SIG-M5 treated with dmso at 0.1 percent for 504 hours (cell line): ENCODE measurements around the gene RSPH9.
"Not testable (repeated sequence)": the region's sequence is repeated elsewhere in the genome, so short reads cannot be mapped to it uniquely, and the experiment has no call there.

ENCODE experiments used
- DNase-seq: peaks from one replicate; lab custom pipeline; 2025; ENCODE audit not compliant: unreplicated experiment; lab: John Stamatoyannopoulos, UW

Gene RSPH9

DNA sequence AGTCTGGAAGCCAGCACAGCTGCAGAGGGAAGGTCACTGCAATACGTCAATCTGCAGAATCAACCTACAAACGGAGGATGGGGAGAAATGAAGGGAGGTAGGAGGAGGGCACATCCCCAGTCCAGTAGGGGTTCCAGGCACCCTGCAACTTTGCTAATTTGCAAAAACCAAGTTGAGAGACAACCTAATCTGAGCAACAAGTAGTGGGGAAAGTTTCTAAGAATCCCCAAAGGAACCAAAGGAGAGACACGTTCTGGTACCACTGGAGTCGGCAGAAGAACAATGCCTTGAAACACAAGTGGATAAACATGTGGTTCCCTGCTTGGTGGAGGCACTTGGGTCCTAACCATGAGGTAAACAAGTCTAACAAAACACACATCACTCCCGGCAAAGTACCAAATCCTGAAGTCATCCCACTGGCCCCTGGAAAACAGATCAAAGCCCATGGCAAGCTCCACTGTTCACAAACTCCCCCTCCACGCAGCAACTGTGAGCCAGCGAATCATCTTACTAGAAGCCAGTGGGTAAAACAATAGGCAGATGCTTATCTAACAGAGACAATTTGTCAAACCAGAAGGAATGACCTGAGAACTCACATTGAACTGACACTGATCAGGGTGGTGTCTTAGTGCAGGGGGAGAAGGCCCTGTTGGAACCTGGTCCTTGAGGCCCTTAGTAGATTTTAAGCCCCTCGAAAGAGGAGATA lies 38.0 kb downstream of the RSPH9 start:
- no peak for DNase-seq

DNA sequence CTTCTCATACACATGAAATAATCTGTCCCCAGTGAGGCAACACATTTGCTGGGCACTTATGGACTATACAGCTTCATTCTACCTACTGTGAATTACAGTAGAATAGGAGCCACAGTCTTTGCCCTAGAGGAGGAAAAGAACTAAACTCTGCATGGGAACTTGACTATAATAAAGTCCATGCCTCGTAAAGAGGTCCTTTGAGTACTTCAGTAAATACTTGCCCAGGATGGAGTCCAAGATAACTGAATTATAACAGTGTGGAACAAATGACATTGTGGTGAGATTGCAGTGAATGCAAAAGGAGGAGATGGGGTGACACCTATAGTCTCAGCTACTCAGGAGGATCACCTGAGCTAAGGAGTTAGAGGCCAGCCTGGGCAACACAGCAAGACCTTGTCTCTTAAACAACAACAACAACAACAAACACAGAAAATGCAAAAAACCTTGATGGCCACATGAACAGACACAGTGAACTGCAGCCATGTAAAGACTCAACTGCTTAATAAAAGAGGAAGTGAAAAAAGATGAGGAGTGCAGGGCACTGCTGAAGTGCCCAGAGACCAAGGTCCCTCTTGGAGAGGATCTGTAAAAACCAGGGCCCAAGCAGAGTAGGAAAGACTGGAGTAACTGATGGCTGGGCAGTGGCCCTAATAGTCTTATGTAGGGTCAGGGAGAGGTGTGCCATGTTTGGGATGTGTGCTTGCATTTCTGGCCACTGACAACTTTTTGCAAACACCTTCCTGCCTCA lies 39.0 kb downstream of the RSPH9 start:
- DNase-seq = peak; percentile 45

DNA sequence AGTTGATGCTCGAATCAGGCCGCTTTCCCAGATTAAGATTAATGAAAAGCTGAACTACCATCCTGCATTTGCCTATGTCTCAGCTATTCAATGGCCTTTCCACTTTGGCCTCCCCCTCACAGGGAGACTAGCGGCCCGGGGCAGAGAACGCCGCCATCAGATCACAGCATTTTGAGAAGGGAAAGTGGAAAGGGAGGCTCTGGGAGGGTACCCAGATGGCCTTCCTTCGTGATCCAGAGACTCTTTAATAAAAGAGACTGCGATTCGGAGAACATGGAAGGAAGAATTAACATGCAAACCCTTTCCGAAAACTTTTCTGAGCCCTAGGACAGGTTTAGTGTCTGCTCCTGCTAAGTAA lies 42.2 kb downstream of the RSPH9 start:
- DNase-seq = no peak

DNA sequence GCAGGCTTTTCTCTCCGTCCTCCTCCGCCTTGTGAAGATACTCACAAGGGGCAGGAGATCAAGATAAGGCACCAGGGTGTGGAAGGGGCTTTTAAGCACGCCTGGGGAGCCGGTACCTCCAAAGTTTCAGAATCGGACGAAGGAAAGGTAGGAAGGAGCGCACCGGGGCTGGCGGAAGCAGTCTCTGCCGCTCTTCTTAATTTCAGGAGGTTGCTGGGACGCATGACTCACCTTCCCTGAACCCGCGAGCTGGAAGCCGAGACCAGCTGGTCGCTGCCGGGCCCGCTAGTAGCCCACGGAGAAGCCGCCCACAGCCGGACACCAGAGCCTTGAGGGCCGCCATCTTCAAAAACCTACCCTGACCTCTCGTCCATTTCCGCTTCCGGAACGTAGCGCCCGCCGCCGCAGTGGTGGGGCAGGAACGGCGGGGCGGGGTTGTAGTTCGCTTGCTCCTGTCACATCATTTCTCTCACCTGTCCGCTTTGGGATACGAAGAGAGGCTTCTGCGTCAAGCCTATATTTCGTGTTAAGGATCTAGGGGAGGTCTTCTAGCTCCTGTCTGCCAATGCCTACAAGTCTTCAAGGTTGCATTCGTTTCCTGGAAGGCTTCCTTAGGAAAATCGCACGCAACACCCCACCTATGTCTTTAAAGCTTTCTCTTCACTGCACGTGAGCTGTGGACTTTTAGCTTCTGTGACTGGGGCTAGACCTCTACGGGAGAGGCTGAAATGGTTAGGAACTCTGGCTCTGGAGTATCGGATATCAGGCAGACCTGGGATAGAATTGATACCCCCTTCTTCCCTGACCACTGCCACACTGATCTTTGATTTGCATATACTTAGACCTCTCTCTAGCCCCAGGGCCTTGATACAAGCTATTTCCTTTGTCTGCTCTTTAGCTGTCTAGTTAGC lies 42.9 kb downstream of the RSPH9 start, which contains the start of gene MRPS18A:
TSS of gene MRPS18A (minus strand) at position 355 of the 911 bp plus-strand sequence. CDS start at position 343, 12 bp downstream.
- DNase-seq = peak; percentile 62

DNA sequence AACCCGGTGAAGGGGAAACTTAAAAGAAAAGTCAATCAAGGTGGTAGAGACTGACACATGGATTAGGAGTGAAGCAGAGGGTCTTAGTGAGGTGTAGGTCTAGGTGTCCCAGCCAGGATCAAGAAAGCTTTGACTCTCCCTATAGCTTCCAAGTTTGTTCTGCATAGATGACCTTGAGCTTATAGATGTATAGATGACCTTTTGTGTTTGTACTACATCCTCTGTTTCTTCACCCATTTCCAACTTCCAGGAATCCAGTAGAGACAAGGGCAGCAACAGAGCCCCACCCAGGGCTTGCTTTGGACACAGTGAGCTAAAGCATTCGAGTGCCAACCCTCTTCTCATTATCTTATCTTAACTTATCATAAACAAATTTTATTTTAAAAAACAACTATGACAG lies 44.6 kb downstream of the RSPH9 start:
- DNase-seq = no peak

DNA sequence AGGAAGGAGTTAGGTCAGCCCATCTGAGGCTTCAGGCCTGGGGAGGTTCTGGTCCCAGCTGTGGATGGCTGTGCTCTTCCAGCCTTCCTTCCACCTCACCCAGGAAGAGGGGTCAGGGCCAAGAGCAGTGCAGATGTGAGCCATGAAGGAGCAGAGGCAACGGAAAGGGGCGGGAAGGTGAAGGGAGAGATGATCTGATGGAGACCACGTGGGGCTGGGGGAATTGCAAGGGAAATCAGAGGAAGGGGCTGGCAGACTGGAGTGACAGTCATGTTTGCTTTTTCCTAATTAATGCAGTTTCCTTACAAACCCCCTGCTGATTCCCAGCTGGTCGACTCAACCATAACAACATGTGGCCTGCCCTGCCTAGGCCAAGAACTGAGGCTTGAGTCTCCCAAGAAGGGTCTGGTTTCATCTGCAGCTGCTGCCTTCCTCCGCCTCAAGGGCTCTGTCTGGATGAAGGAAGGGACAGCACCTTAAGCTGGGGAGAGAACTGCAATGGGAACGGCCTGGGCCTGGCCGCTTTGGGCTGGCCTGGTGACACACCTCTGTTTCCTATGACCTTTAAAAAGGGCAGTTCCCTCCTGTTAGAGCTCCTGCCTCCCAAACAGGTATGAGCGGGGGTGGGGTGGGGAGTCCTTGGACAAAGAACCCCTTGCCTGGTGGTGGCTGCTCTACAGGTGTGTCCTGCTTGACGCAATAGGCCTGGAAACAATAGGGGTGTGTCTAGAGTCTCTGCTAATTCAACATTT lies 50.6 kb downstream of the RSPH9 start:
- DNase-seq = no peak

DNA sequence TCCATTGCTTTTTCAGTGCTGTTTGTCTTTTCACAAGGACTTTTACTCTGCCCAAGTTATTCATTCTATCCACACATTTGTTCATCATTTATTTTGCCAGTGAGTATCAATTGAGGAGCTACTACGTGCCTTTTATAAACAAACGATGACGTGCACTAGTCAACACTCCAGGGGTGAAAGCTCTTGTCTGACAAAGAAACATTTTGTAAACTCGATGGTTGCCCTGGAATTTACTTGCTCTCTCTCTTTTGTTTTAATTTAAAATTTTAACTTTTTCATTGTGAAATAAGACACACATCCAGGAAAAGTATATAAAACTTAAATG lies 51.1 kb downstream of the RSPH9 start:
- no peak for DNase-seq

DNA sequence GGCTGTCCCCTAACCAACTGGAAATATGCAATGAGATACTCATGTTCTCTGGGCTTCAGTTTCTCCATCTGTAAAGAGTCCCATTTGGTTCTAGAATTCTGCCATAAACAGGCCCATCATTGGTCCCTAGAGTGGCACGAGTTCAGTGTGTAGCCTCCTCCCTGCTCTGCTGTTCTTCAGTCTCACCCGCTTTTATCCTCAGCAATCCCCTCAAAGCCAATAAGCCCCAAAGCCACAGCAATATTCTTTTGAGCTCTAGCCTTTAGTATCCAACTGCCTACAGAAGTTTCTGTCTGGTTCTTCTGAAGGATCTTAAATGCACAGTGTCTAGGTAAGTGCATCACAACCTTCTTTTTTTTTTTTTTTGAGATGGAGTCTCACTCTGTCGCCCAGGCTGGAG lies 52.6 kb downstream of the RSPH9 start:
- DNase-seq = no peak

DNA sequence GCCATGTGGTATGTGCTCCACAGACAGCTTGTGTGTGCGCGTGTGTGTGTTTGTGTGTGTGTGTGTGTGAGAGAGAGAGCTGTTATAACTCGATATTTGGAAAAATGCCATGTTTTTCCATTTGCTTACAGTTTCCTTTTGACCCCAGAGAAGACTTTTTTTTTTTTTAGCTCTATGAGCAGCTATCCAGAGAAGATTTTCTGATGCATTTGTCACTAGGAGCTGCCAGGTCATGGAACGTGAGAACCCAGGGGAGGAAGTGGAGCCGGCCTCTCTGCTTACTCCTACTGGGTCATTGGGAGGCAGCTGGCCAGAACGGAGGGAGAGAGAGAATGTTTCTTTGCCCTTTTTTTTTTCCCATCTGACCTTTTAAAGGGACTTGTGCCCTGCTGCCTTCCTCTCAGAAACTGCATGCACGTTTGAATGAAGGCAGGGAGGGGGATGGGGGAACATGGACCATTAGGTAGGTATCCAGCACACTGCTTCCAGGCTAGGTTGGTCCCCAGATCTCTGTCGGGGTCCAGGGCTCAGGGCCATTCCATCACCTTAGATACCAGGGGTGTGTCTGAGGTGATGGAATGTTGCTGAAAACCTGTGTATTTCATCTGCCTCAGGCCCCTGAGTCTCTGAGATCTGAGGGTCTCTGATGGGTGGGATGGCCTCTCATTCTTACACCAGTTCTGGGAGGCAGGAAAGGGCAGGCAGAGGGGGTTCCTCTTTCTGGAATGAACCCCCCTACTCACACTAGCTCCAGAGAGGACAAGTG lies 53.9 kb downstream of the RSPH9 start:
- DNase-seq = no peak

DNA sequence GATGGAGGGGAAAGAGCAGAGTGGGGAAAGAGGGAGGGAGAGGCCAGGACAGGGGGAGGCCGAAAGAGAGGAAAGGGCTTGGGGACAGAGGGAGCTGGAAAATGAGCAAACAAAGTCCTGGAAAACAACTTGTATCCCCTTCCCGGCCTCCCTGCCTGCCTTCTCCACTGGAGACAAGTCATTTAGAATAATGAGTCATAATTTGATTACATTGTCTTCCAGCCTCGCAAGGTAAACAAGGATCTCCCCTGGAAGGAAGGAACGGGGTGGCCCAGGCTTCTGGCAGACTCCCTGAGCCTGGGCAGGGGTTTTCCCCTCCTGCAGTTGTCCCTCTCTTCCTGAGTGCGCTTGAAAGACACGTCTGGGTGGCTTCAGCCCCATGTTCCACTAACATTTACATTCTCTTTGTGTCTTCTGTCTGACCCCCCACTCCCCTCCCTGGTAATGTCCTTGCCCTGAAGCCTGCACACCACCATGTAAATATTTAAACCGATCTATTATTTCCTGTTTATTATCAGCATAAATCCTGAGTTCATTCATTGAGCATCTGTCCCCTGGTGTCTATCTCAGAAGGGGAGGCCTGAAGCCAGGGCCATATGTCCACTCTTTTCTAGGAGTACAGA lies 54.8 kb downstream of the RSPH9 start:
- no peak for DNase-seq

DNA sequence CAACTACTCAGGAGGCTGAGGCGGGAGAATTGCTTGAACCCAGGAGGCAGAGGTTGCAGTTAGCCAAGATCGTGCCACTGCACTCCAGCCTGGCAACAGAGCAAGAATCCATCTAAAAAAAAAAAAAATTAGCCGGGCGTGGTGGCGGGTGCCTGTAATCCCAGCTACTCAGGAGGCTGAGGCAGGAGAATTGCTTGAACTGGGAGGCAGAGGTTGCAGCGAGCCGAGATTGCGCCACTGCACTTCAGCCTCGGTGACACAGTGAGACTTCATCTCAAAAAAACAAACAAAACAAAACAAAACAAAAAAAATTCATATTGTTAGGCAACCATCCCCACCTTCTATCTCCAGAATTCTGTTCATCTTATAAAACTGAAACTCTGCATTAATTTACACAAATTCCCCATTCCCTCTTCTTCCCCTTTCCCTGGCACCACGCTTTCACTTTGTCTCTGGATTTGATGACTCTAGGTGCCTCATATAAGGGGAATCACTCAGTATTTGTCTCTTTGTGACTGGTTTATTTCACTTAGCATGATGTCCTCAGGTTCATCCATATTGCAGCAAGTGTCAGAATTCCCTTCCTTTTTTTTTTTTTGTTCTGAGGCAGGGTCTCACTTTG lies 56.2 kb downstream of the RSPH9 start:
- not testable (repeated sequence) for DNase-seq

DNA sequence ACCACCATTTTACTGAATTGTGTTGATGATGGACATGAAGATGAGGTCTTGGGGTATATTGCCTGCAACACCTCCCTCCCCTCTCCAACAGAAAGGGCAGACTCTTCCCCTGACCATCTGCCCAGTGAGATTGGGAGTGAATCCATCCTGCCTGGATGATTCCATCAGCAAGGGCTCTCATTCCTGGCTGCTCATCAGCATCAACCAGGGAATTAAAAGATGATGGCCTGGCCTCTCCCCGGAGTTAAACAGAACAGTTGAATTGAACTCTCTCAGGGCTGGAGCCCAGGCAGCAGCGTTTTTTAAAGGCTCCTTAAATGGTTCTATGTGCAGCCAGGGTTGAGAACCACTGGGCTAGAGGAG lies 57.3 kb downstream of the RSPH9 start:
- DNase-seq = no peak

DNA sequence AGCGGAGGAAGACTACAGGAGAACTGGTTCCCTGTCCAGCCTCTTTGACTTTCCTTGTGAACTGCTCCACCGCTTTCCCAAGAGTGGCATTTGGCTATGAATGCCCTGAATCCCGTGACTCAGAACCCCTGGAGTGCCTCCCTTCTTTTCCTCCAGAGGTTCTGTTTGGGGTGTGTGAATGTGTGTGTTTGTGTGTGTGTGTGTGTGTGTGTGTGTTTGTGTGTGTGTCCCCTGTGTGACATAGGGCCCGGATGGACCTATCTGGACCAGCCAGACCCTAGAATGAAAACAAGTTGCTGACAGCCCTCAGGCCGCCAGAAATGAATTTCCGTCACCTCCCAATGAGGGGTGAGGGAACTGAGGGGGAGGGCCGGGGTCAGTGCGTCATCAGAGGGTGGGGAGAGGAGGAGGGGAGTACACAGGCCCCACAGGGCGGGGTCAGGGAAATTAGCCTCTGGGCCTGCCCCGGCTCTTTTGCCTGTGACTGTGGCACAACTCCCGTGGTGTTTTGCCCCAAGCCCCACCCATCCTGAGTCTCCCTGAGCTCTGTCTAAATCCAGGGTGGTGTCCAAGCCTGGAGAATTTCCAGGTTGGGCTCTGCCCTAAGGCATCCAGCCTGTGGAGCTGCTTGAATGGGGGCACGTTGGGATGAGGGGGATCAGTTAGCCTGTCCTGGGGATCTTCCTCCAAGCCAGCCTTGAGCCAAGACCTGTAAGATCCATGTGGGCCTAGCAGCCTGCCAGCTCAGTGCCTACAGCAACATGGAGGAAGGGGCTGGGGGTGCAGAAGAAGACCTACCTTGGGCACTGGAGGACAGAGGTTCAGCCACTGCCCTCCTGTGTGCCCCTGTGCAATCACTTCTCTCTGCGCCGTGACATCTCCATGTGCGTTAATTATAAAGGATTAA lies 58.0 kb downstream of the RSPH9 start:
- DNase-seq = peak; percentile 46

DNA sequence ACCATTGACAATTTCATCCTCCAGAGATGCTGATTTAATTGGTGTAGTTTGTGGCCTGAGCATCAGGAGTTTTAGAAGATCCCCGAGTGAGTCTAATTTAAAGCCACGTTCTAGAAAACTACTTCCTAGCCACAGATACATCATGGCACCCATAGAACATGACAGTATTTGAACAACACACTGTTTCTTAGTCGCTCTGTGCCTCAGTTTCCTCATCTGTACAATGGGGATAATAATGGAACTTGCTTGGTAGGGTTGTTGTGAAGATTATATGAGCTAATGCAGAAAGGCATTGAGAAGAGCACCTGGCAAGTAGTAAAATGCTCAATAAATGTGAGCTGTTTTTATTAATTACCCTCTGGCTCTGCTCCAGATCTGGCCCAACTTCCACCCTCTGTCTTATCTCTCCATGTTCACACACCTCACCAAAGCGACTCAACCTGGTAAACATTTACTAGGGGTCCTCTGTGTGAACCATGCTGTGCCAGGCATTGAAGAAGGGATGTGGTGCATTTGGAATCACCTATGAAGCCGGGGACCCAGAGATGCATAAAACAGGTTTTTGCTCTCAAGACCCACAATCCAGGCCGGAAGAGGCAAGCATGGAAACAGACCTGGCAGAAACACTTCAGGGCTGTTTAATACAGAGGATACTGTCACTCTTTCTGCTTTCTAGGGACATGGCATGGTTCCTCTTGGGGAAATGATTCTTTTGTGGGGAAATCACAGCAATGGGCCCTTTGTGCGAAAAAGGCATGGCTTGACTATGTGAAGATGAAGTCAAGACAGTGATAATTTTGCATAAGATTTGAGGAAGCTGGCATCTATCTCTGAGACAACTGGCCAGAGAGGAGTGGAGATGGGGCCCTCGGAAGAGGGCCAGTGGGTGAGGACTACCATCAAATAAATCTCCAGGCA lies 58.9 kb downstream of the RSPH9 start:
- no peak for DNase-seq

DNA sequence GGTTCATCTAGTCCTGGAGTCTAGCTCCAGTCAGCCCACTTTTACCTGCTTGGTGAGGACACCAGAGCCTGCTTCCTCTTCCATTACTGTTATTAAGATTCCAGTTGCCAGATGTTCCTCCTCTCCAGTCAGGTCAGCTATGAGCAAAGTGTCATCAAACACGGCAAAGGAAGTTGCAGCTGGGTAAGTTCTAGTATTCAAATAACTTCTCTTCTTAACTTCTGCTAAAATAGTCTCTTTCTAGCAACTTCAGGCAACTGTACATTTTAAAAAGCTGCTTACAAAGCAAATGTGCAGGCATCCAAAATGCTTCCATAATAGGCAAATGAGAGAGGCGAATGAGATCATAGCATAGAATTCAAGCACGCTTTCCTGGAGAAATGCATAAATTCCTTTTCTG lies 61.2 kb downstream of the RSPH9 start:
- peak; percentile 56 for DNase-seq

DNA sequence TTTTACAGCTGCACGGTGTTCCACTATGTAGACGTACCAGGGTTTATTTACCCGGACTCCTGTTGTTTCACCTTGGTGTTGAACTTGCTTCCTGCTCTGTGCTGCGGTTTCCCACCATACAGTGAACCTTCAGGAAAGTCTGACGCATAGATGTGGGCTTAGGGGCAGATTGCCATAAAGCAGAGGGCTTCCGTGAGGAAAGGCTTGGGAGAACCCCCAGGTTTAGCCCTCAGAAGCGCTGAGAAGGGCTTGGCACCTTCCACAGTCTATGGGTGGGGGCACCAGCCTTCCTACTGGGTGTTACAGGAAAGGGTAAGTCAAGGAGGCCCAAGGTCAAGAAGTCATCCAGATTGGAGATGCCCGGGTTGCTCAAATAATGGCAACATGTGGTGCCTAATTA lies 62.0 kb downstream of the RSPH9 start:
- DNase-seq = no peak

DNA sequence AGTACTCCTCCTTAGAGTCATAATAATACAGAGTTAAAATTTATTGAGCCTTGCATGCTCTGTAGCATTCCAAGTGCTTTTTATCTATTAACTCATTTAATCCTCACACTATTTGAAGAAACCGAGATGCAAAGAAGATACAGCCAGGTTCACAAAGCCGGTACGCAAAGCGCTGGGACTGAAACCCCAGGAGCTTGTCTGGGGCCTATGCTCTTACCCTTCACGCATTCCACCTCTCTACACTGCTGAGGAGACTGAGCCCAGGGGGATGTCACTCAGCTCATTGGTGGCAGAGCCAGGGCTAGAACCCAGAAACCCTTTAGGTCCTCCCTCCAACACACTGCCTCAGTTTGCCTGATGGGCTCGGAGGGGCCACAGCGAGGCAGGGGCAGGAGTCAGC lies 62.4 kb downstream of the RSPH9 start:
- DNase-seq = no peak
